Measurements from ENCODE around the gene DHRS1. TPM values are rescaled to one million over a fixed set of nuclear protein-coding genes. Genes with fewer than 3 reads are reported as not detected.
A peak's percentile ranks its signal among the peaks of the same experiment; 100 is the strongest.

Gene DHRS1
- total RNA-seq, result 91.0 TPM

GRCh38 chr14:24299255-24300191 lies at the start of gene DHRS1, which contains the start of gene NOP9:
DHRS1 (minus strand) TSS chr14:24299780; CDS start chr14:24299106, 674 bp downstream.
NOP9 (plus strand) TSS chr14:24299850; CDS start chr14:24299955, 105 bp downstream.
- DNase-seq (ENCODE audit: low spot score) (peak; percentile 97), ATAC-seq (peak; percentile 86)

- no peak for DNase-seq (ENCODE audit: low spot score)
- no peak for ATAC-seq
These were observed 48.6 kb upstream of the DHRS1 start for GRCh38 chr14:24348186-24348585.

- DNase-seq (ENCODE audit: low spot score) (no peak), ATAC-seq (no peak)
These were observed 47.6 kb upstream of the DHRS1 start for GRCh38 chr14:24347134-24347533.

GRCh38 chr14:24343795-24344660 lies 44.4 kb upstream of the DHRS1 start:
- peak; percentile 94 for ATAC-seq
- peak; percentile 64 for DNase-seq (ENCODE audit: low spot score)

DNA sequence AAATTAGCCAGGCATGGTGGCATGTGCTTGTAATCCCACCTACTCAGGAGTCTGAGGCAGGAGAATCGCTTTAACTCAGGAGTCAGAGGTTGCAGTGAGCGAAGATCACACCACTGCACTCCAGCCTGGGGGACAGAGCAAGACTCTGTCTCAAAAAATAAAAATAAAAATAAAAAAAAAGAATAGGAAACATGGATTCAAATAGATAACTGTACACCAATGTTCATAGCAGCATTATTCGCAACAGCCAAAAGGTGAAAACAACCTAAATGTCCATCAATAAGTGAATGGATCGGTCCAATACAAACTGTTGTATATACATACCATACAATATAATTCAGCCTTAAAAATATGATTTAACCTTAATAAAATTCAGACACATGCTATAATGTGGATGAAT lies 43.3 kb upstream of the DHRS1 start:
- DNase-seq (ENCODE audit: low spot score) (no peak), ATAC-seq (no peak)

GRCh38 chr14:24340606-24341005 lies 41.0 kb upstream of the DHRS1 start:
- ATAC-seq (no peak), DNase-seq (ENCODE audit: low spot score) (no peak)

- ATAC-seq, result peak; percentile 27
- DNase-seq (ENCODE audit: low spot score), result peak; percentile 58
These were observed 39.9 kb upstream of the DHRS1 start, which contains the start of gene RIPK3 for GRCh38 chr14:24339284-24340151. RIPK3 (minus strand) TSS chr14:24339991; CDS start chr14:24339826, 165 bp downstream.

- ATAC-seq (no peak), DNase-seq (ENCODE audit: low spot score) (no peak)
These were observed 39.3 kb upstream of the DHRS1 start for GRCh38 chr14:24338843-24339242.

DNA sequence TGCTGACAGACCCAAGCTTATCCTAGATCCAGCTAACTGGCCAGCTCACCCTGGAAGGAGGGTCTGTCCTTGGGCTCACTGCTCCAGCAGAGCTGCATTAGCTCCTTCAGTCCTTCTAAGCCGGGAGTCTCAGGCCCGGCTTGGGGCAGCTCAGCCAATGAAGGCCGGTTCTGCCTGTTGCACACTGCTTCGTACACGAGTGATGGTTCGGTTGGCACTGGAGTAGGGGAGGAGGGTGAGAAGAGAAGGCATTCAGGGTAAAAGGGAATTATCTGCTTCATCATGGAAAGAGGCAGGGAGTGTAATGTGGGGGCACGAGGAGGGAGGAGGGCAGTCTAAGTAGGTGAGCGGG lies 38.2 kb upstream of the DHRS1 start:
- ATAC-seq (no peak), DNase-seq (ENCODE audit: low spot score) (no peak)

DNA sequence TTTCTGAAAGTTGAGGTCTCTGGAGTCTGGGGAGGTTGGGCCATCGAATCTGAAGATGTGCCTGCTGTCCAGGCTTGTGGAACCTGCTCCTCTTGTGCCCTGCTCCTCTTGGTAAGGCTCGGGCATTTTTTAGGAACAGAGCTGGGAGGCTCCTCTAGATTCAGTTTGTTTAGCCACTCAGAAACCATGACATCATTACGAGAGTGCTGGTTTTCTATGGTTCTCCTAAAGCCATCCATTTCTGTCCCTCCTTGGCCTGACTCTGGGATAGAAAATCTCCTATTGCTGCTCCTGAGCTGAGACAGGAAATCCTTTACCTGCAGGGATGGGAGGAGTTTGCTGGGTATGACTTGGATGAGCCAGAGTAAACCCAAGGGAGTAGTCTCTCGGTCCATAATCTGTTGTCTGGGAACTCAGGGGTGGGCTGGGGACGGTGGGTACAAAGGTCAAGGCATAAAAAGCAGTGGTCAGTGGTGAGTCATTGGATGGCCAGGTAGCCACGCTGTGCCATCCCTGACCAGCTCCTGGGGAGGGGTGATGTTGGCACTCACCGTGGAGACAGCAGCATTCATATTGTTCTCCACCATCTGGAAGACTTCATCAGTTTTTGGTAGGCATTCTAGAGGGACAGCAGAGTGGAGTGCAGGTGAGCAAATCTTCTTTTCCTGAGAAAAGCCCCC lies 37.7 kb upstream of the DHRS1 start:
- ATAC-seq (no peak), DNase-seq (ENCODE audit: low spot score) (no peak)

DNA sequence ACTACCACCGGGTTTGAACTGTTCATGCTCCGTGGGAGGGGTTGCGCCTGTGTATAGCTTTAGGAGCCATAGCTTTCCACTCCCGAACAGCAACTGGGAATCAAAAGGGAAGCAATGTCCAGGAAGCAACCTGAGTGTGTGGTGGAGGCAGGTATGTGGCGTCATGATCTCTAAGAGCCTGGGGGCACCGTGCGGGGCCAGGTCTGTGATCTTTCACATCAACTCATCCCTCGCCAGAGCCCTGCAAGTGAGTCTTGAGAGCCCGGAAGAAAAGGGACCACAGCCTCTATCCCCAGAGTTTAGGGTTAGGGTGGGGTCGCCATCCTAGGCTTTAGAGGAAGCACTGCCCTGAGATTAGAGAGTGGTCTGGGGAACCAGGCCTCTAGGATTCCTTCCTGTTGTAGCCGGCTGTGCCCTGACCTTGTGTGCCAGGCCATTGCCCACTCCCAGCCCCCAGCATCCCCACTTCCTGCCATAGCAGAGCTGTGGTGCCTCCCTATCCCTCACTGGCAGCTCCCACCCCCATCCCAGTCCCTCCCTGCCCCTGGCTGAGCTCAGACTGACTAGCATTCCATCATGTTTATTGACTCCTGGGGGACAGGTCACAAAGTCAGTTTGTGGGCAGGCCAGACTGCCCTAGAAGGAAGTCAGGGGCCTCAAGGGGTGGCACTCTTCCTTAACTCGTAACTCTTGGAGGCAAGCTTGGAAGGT lies 36.0 kb upstream of the DHRS1 start:
- no peak for ATAC-seq
- DNase-seq (ENCODE audit: low spot score), result no peak

- DNase-seq (ENCODE audit: low spot score) (no peak), ATAC-seq (peak; percentile 10)
These were observed 35.1 kb upstream of the DHRS1 start, which contains the start of gene ADCY4 for GRCh38 chr14:24334431-24335291. ADCY4 (minus strand) TSS chr14:24335071; CDS start chr14:24334652, 419 bp downstream.

GRCh38 chr14:24332268-24332993 lies 32.9 kb upstream of the DHRS1 start:
- peak; percentile 74 for DNase-seq (ENCODE audit: low spot score)
- peak; percentile 83 for ATAC-seq

DNA sequence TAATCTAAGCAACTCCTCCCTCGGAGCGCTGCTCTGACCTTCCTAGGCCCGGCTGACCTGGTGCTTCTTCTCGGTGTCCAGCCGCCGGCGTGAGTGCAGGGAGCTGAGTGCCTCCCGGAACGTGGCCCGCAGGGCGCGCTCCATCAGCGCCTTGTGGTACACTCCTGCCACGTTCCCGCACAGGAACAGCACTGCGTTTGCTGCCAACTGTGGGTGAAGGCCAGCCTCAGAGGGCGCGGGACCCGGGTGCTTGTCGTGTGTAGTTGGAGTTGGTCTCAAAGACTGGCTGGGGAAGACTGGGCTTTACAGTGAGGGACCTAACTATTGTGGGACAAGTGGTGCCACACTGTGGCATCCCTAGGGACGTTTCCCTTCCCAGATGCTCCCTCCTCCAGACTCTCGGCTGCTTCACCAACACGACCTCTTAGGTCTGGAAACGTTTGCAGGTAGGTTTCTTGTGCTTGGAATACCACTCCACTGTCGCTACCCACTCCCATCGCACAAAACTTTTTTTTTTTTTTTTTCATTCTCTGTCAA lies 32.2 kb upstream of the DHRS1 start:
- ATAC-seq, result peak; percentile 10

DNA sequence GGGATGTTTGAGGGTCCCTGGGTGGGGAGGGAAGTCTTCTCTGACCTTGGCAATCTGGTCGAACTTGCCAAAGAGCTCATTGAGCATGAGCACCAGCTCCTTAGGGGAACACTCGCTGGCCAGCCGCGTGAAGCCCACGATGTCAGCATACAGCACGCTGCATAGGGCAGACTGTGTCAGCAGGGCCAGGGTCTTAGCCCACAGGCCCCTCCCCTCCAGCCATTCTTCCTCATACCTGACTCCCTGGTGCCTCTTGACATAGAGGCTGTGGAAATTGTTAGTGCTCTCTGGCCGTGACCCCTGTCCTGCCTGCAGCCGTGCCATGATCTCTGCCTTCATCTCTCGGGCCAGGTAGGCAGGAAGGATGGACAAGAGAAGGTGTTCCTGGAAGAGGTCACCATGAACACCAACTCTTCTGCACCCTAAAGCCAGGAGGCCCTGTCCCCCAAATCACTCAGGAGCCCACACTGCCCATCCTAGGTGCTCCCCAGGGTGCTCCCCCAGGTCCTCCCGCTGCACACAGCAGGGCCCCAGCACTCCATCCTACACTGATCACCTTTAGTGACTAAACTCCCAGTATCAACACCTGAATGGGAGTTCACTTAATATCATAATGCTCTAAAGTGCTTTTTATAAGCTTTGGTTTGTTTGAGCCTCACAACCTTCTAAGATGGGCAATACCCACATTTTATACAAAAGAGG lies 31.5 kb upstream of the DHRS1 start:
- DNase-seq (ENCODE audit: low spot score), result no peak
- no peak for ATAC-seq

More for the DNA sequence above, 32.2 kb upstream of the DHRS1 start:
- no peak for DNase-seq (ENCODE audit: low spot score)

DNA sequence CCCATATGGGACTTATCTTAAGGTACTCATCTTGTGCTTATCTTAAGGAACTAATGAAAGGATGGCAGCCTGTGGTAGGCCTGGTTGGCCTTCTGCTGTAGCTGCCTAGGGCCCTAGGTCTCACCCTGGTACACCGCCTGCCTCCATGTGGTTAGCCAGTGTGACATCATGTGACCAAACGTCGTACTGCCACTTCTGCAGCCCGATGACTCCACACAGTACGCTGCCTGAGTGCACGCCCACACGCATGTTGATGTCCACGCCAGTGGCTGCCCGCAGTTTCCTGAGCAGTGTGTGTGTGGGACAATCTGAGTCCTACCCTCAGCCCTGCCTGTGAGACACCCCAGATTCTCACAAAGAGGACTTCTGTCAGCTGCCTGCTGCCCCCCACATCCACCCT lies 30.2 kb upstream of the DHRS1 start:
- DNase-seq (ENCODE audit: low spot score), result no peak
- ATAC-seq, result no peak
